Aorta (tissue), 5 donors: ENCODE measurements around the gene TPD52L1. TPM values are rescaled to one million over a fixed set of nuclear protein-coding genes. Genes with fewer than 3 reads are reported as not detected.

ENCODE experiments used
- ATAC-seq: fragments of 200-7000 bp; cut with Tn5 transposase; one replicate; pipeline ENCODE4 v1.9.1; 2022; ENCODE audit warnings: moderate library complexity; ENCODE audit not compliant: low FRiP score
- DNase-seq, 2 donors: peaks; one replicate each; pipeline ENCODE4 v3.0.0-alpha.2; 2020
- H3K27ac ChIP-seq, 2 donors: one replicate each; pipeline ENCODE4 v1.5.1; 2013; ENCODE audit warnings: low read length in 2 of 2, mild to moderate bottlenecking in 2 of 2, moderate library complexity in 2 of 2, control low read depth in 1 of 2, inconsistent platforms in 1 of 2, low read depth in 1 of 2
- H3K27me3 ChIP-seq, 2 donors: one replicate each; pipeline ENCODE4 v1.6.1; 2013; ENCODE audit warnings: control low read depth in 1 of 2, low read length in 1 of 2, mild to moderate bottlenecking in 1 of 2, moderate library complexity in 1 of 2; ENCODE audit not compliant: insufficient read depth in 2 of 2, control insufficient read depth in 1 of 2
- H3K36me3 ChIP-seq, 2 donors: one replicate each; pipeline ENCODE4 v1.6.1; 2013; ENCODE audit warnings: control low read depth in 1 of 2, low read length in 1 of 2, mild to moderate bottlenecking in 1 of 2; ENCODE audit not compliant: insufficient read depth in 2 of 2, control insufficient read depth in 1 of 2
- H3K4me1 ChIP-seq, 2 donors: one replicate each; pipeline ENCODE4 v1.6.1; 2013; ENCODE audit warnings: low read length in 2 of 2, control low read depth in 1 of 2, mild to moderate bottlenecking in 1 of 2, moderate library complexity in 1 of 2; ENCODE audit not compliant: insufficient read depth in 2 of 2, control insufficient read depth in 1 of 2
- H3K4me3 ChIP-seq, 2 donors: one replicate each; pipeline ENCODE4 v1.5.1; 2013; ENCODE audit warnings: low read length in 2 of 2, control low read depth in 1 of 2, mild to moderate bottlenecking in 1 of 2
- H3K9me3 ChIP-seq: one replicate; pipeline ENCODE4 v1.6.1; 2013; ENCODE audit warnings: mild to moderate bottlenecking, low read length; ENCODE audit not compliant: control insufficient read depth
- WGBS, 2 donors: extraction: QIAGEN DNeasy Blood & Tissue Kit; methylation state at CpG; one replicate each; pipeline ENCODE4 v1.1.7; 2013; 5-methylcytosine and 5-hydroxymethylcytosine counted together
- intact Hi-C, 2 donors: fragments of 100-400 bp; cut with DNase I; formaldehyde crosslinking; loops; one replicate each; pipeline versions ENCODE4 v1.14.2 to v1.15.0; 2022
- polyA plus RNA-seq, 2 donors: library from polyadenylated mRNA; stranded (reverse); fragments of 200-250 nt; gene quantifications; one replicate each; pipeline ENCODE4 v1.2.3, GENCODE V29; 2013
- total RNA-seq, 2 donors: library from RNA; stranded (reverse); fragmentation: NEBNext Ultra II Directional; extraction: Animal tissue kit (Norgen Biotek cat#: 25700); gene quantifications; one replicate each; pipeline ENCODE4 v1.2.1, GENCODE V29; 2021
- donor health status: healthy with polysubstance abuse.
- donor health status: Bipolar disorder and iron deficiency.
- donor health status: DM: no; HTN: no; CAD: no.
- donor health status: DM: no; HTN: no; CAD: no.
- donor health status: DM: yes; HTN: yes; CAD: no.

Gene TPD52L1
- total and polyA plus RNA-seq, 4 donors = 25.5 to 78.0 (median 46.5) TPM

GRCh38 chr6:125252891-125253290 lies 99.3 kb downstream of the TPD52L1 start:
- Histone ChIP-seq H3K9me3 (no peaks in the 10 kb centered on the region), H3K36me3 (no peaks in the 10 kb centered on the region), H3K27me3 (no peaks in the 10 kb centered on the region), H3K27ac (no peak overlapping the region), H3K4me3 (no peak overlapping the region), H3K4me1 (peaks cover 0 to 4% of the 10 kb centered on the region in 2 donors)
- DNase-seq (no peak), ATAC-seq (no peak)
- intact Hi-C loops = no loop called here
- 83 to 89% methylated on average over 1 of the region's 1 CpG for WGBS, 2 donors

- 97 to 99% methylated on average over 2 of the region's 2 CpGs for WGBS, 2 donors
- intact Hi-C loops = no loop called here
- ATAC-seq = no peak
- H3K4me1 ChIP-seq = peaks cover 0 to 4% of the 10 kb centered on the region in 2 donors
- DNase-seq = no peak
- H3K27me3 ChIP-seq = no peaks in the 10 kb centered on the region
- H3K9me3 ChIP-seq = no peaks in the 10 kb centered on the region
- no peak overlapping the region for H3K4me3 ChIP-seq
- no peaks in the 10 kb centered on the region for H3K36me3 ChIP-seq
- no peak overlapping the region for H3K27ac ChIP-seq
These were observed 100.3 kb downstream of the TPD52L1 start for GRCh38 chr6:125253881-125254280.

GRCh38 chr6:125254321-125254720 lies 100.7 kb downstream of the TPD52L1 start:
- intact Hi-C loops = no loop called here
- Histone ChIP-seq H3K36me3 (no peaks in the 10 kb centered on the region), H3K4me3 (no peak overlapping the region), H3K27ac (no peak overlapping the region), H3K4me1 (peaks cover 0 to 4% of the 10 kb centered on the region in 2 donors), H3K9me3 (no peaks in the 10 kb centered on the region), H3K27me3 (no peaks in the 10 kb centered on the region)
- DNase-seq (no peak), ATAC-seq (no peak)
- WGBS, 2 donors = 97% methylated on average over 3 of the region's 3 CpGs

DNA sequence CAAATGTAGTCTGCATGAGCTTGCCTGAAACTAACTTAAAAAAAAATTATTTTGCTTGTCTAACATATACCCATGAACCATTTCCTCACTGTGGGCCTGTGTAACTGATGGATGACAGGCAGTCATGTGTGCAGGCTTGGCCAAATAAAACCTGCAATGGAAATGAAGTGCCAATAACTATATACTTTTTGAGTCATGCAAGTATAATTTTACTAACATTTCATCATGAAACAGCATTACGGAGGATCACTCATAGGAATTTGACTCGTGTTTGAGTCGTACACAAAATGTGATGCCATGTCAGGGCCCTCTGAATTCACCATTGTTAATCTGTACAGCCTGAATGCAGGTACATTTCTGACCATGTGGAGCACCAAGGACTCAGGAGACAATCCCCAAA lies 101.6 kb downstream of the TPD52L1 start:
- Histone ChIP-seq H3K27ac (peak overlapping the region in 1 of 2 donors; percentile 43), H3K36me3 (no peaks in the 10 kb centered on the region), H3K9me3 (no peaks in the 10 kb centered on the region), H3K4me3 (no peak overlapping the region), H3K27me3 (no peaks in the 10 kb centered on the region), H3K4me1 (peaks cover 0 to 4% of the 10 kb centered on the region in 2 donors)
- DNase-seq = no peak
- 6 to 9% methylated on average over 3 of the region's 3 CpGs for WGBS, 2 donors
- intact Hi-C loops = no loop called here
- no peak for ATAC-seq

DNA sequence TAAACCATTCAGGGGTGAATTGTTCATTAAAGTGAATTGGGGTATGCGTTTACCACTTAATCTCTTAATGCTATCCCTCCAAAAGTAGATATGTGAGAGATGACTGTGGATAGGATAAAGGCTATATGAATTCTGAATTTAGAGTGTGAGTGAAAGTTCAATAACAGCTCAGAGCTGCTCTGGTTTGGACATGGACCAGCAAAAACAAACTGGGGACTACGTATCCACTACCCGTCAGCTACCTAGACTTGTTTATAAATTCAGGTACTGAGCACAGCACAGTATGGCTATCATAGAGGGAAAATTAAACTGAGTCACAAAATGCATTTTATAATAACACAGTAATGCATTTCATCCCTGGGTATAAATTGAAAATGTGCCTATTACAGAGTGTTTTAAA lies 103.8 kb downstream of the TPD52L1 start:
- Histone ChIP-seq H3K27me3 (no peaks in the 10 kb centered on the region), H3K27ac (no peak overlapping the region), H3K9me3 (no peaks in the 10 kb centered on the region), H3K4me1 (peaks cover 1 to 6% of the 10 kb centered on the region in 2 donors), H3K36me3 (no peaks in the 10 kb centered on the region), H3K4me3 (no peak overlapping the region)
- intact Hi-C loops = no loop called here
- DNase-seq (no peak), ATAC-seq (no peak)
- WGBS, 2 donors = 56 to 57% methylated on average over 3 of the region's 3 CpGs

DNA sequence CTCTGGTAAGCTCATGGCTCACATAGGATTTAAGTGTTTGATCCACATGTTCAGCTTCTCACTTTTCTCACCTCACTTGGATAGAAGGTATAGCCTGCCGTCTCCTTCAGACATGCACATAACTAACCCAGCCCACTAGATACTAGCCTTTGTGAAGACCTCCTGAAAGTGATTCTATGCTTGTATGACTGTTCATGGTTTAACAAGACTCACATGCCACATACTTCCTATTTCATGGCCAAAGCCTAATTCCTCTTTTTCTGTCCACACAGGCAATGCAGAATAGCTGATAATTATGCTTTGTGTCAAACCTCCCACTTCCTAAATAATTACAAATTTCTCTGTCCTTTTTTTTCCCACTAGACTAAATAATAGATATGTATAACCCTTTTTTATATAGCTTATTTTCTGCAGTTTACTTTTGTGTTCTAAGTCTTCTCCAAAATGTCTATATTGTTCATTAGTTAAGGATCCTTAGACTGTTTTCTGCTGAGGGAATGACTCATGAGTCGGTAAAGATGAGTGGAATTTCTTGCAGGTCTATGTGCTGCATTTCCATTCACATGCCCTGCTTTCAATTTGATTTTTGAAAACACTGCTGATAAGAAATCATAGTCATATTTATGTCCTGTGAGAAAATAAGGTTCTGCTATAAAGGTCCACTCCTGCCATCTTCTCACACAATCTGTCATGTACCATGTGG lies 105.2 kb downstream of the TPD52L1 start:
- H3K4me1 ChIP-seq = peaks cover 3 to 6% of the 10 kb centered on the region in 2 donors
- no peak overlapping the region for H3K27ac ChIP-seq
- H3K4me3 ChIP-seq = no peak overlapping the region
- intact Hi-C loops = no loop called here
- DNase-seq (no peak), ATAC-seq (no peak)
- no peaks in the 10 kb centered on the region for H3K36me3 ChIP-seq
- H3K9me3 ChIP-seq = no peaks in the 10 kb centered on the region
- H3K27me3 ChIP-seq = no peaks in the 10 kb centered on the region
- WGBS, 2 donors = 85 to 86% methylated on average over 2 of the region's 2 CpGs

DNA sequence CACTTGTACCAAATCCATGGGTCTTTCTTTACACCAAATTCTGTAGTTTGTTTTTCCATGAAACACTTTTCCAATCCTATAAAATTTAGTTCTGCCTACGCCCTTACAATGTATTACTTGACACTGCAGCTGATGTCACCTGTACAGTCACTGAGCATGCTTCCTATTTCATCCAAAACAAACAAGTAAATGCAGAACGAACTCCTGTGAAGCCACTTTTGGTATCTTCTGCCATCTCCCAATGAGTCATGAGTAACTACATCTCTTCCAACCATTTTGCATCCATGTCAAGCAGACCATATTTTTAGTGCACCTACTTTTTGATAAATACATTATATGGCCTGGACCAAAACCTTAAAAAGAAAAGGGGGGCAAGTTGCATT lies 105.8 kb downstream of the TPD52L1 start:
- no peak overlapping the region for H3K4me3 ChIP-seq
- no peaks in the 10 kb centered on the region for H3K27me3 ChIP-seq
- H3K4me1 ChIP-seq = peaks cover 3 to 6% of the 10 kb centered on the region in 2 donors
- H3K9me3 ChIP-seq = no peaks in the 10 kb centered on the region
- intact Hi-C loops = no loop called here
- 66 to 74% methylated on average over 2 of the region's 2 CpGs for WGBS, 2 donors
- no peak overlapping the region for H3K27ac ChIP-seq
- ATAC-seq (no peak), DNase-seq (no peak)
- no peaks in the 10 kb centered on the region for H3K36me3 ChIP-seq

DNA sequence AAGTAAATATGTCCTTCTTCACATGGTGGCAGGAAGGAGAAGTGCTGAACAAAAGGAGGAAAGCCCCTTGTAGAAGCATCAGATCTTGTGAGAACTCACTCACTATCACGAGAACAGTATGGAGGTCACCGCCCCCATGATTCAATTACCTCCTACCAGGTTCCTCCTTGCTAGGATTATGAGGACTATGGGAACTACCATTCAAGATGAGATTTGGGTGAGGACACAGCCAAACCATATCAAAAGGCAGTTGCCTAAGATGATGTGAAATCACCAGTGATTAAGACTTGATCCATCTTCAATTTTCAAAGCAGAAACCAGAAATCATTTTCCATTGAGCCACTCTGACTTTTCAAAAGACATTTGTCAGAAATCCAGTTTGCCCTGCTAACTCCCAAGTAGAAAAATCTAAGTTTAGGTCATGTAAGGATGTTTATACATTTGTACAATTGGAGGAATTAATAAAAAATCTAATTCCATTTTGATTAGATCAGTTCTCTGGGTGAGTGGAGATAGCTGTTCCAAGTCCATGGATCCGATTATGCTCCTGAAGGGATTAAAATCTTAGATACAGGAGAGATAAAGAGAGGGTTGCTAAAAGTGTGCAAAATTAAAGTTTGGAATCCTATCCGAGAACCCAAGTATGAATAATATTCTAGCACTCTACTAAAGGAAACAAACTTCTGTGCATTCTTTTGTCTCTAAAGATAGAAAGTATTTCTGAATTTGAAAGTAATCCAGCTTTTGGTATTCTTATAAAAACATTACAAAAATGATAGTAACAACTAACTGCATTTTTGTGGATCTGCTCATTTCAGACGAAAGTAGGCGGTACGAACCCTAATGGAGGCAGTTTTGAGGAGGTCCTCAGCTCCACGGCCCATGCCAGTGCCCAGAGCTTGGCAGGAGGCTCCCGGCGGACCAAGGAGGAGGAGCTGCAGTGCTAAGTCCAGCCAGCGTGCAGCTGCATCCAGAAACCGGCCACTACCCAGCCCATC lies 108.7 kb downstream of the TPD52L1 start:
- DNase-seq = peak; percentile 85 to 87
- Histone ChIP-seq H3K4me3 (no peak overlapping the region), H3K27ac (peak overlapping the region; percentile 28 to 94), H3K27me3 (no peaks in the 10 kb centered on the region), H3K36me3 (no peaks in the 10 kb centered on the region), H3K4me1 (peaks cover 2 to 3% of the 10 kb centered on the region in 2 donors), H3K9me3 (no peaks in the 10 kb centered on the region)
- 14 to 18% methylated on average over 12 of the region's 12 CpGs for WGBS, 2 donors
- intact Hi-C loops = loop anchor here (2.0 to 10.0 kb wide), 4 partner anchors 32 to 108 kb away; partner anchors contain the start of gene TPD52L1 (in 1 of the 2)
- peak; percentile 67 for ATAC-seq
